C4-2B (cell line): Measurements from ENCODE around the gene GAK.

ENCODE experiments used
- CTCF ChIP-seq: fragments of 450-650 bp; conservative IDR thresholded peaks from 2 replicates; pipeline ENCODE4 v1.5.1; 2017; ENCODE audit warnings: mild to moderate bottlenecking
- ZFX ChIP-seq: fragments of 450-650 bp; IDR thresholded peaks from 2 replicates; pipeline ENCODE4 v1.6.1; 2017

- TF ChIP-seq CTCF (no peak), ZFX (no peak)
These were observed 41.6 kb upstream of the GAK start, which contains the start of gene DGKQ for GRCh38 chr4:973431-974397.
